NCI-H1436 treated with DMSO at 0.1 percent for 48 hours (cell line): Measurements from ENCODE around the gene SLC27A5.
"Not testable (repeated sequence)": the region's sequence is repeated elsewhere in the genome, so short reads cannot be mapped to it uniquely, and the experiment has no call there.

ENCODE experiments used
- DNase-seq: peaks from one replicate; lab custom pipeline; 2025; lab: John Stamatoyannopoulos, UW

SLC27A5 gene

GRCh38 chr19:58497634-58498170 is 14.1 kb downstream of the SLC27A5 start:
- no peak for DNase-seq

GRCh38 chr19:58492265-58492664 is 19.5 kb downstream of the SLC27A5 start:
- no peak for DNase-seq

GRCh38 chr19:58491393-58491792 is 20.4 kb downstream of the SLC27A5 start:
- DNase-seq = no peak

- DNase-seq = not testable (repeated sequence)
These were observed 27.4 kb downstream of the SLC27A5 start for GRCh38 chr19:58484349-58484748.

- DNase-seq = no peak
These were observed 28.0 kb downstream of the SLC27A5 start for GRCh38 chr19:58483776-58484175.

GRCh38 chr19:58482372-58482771 is 29.4 kb downstream of the SLC27A5 start:
- no peak for DNase-seq

- no peak for DNase-seq
These were observed 31.0 kb downstream of the SLC27A5 start for GRCh38 chr19:58480831-58481230.

- DNase-seq = no peak
These were observed 31.3 kb downstream of the SLC27A5 start for GRCh38 chr19:58480481-58480830.

GRCh38 chr19:58479736-58480480 is 31.9 kb downstream of the SLC27A5 start:
- no peak for DNase-seq

- no peak for DNase-seq
These were observed 32.5 kb downstream of the SLC27A5 start for GRCh38 chr19:58479303-58479702.

- no peak for DNase-seq
These were observed 33.9 kb downstream of the SLC27A5 start for GRCh38 chr19:58477871-58478270.

GRCh38 chr19:58477130-58477529 is 34.7 kb downstream of the SLC27A5 start:
- DNase-seq = no peak

- DNase-seq = no peak
These were observed 35.2 kb downstream of the SLC27A5 start for GRCh38 chr19:58476498-58477015.

- peak; percentile 75 for DNase-seq
These were observed 35.9 kb downstream of the SLC27A5 start, which contains the start of gene ZNF446 for GRCh38 chr19:58475714-58476497. Gene ZNF446 (plus strand): TSS chr19:58476352. CDS start chr19:58477219, 867 bp downstream.

GRCh38 chr19:58474997-58475713 is 36.6 kb downstream of the SLC27A5 start:
- no peak for DNase-seq

GRCh38 chr19:58474291-58474996 is 37.3 kb downstream of the SLC27A5 start:
- DNase-seq = no peak

GRCh38 chr19:58473775-58474174 is 38.0 kb downstream of the SLC27A5 start:
- no peak for DNase-seq

- DNase-seq = no peak
These were observed 40.1 kb downstream of the SLC27A5 start for GRCh38 chr19:58471736-58472135.

- DNase-seq = not testable (repeated sequence)
These were observed 40.8 kb downstream of the SLC27A5 start for GRCh38 chr19:58470837-58471543.

GRCh38 chr19:58469241-58470013 is 42.4 kb downstream of the SLC27A5 start:
- DNase-seq = no peak
